ENCODE results near the gene FOXB2. TPM values are rescaled to one million over a fixed set of nuclear protein-coding genes. Genes with fewer than 3 reads are reported as not detected.

FOXB2 gene
- total and polyA plus RNA-seq, 2 of the 8 experiments (the other 6 are each of a cell fraction or from before 2014, with no cell fraction given): 0.15 to 0.22 TPM

GRCh38 chr9:77014597-77015263 lies 4.7 kb upstream of the FOXB2 start:
- CTCF ChIA-PET (ENCODE audit: partially characterized antibody): interaction anchor here (0.6 to 3.9 kb wide), 18 partner anchors 10 to 296 kb away, joined by 3 to 34 read pairs (median 4); no protein-coding TSS in a partner anchor
- Histone ChIP-seq H4K5ac (ENCODE audit: insufficient read length, low read depth, low read length) (no peak overlapping the region), H2BK5ac (ENCODE audit: low read depth, low read length) (no peak overlapping the region; the same call in 1 of the 2 replicates), H3K27ac (ENCODE audit: low read depth, low read length) (no peak overlapping the region), H3K4me3 (ENCODE audit: extremely low read depth in 1 of 4, insufficient read depth in 2 of 4, low read depth in 3 of 4, low read length in 4 of 4) (peak overlapping the region; percentile 1 to 65 (median 35); a peak in 7 of 8 replicates), H2AFZ (ENCODE audit: low read length) (no peak overlapping the region), H3K27me3 (replicated peaks in 1 of 4; ENCODE audit: control insufficient read depth in 3 of 4, extremely low read depth in 1 of 4, insufficient read depth in 3 of 4, low read length in 3 of 4) (peaks cover 70 to 96% (median 89%) of the 10 kb centered on the region in 4 experiments), H3K79me1 (ENCODE audit: low read depth, low read length) (no peaks in the 10 kb centered on the region), H3K9ac (replicated peaks in 1 of 4; ENCODE audit: extremely low read depth in 1 of 4, low read depth in 3 of 4, low read length in 3 of 4) (no peak overlapping the region), H3K4me2 (ENCODE audit: insufficient read depth in 1 of 2, low read depth in 2 of 2, low read length in 2 of 2) (peak overlapping the region; percentile 90 to 94), H2BK12ac (ENCODE audit: low read depth, low read length) (peak overlapping the region; percentile 62), H2BK120ac (replicated peaks; ENCODE audit: low read depth, low read length) (no peak overlapping the region), H4K91ac (replicated peaks; ENCODE audit: insufficient read length, low read length) (no peak overlapping the region), H3K14ac (ENCODE audit: insufficient read length) (no peak overlapping the region), H2BK20ac (ENCODE audit: low read length) (peak overlapping the region; percentile 57; the same call in 1 of the 2 replicates), H2AK5ac (ENCODE audit: low read depth, low read length) (no peak overlapping the region; the same call in 1 of the 2 replicates), H3K36me3 (ENCODE audit: control insufficient read depth in 2 of 4, insufficient read depth in 4 of 4, low read length in 3 of 4) (no peaks in the 10 kb centered on the region; a peak in 1 of 8 replicates), H3K23me2 (ENCODE audit: low read depth, low read length) (peaks cover 37% of the 10 kb centered on the region), H3K18ac (ENCODE audit: extremely low read depth, low read length) (0 out of 2 replicates have a peak overlapping the region, but pooled peaks have one; percentile 21), H3K4ac (replicated peaks; ENCODE audit: insufficient read length, low read depth, low read length) (no peak overlapping the region), H3K23ac (ENCODE audit: insufficient read length) (no peak overlapping the region), H3K56ac (replicated peaks; ENCODE audit: insufficient read length, low read depth, low read length) (no peak overlapping the region), H2BK15ac (ENCODE audit: low read length) (peak overlapping the region; percentile 88; the same call in 1 of the 2 replicates), H3K79me2 (ENCODE audit: control insufficient read depth in 1 of 2, insufficient read depth in 2 of 2, low read length in 2 of 2) (no peaks in the 10 kb centered on the region), H4K20me1 (replicated peaks in 1 of 2; ENCODE audit: control insufficient read depth in 1 of 2, insufficient read depth in 2 of 2, low read length in 2 of 2) (peaks cover 2 to 3% of the 10 kb centered on the region in 2 experiments), H3K4me1 (replicated peaks in 1 of 4; ENCODE audit: control insufficient read depth in 3 of 4, insufficient read depth in 4 of 4, low read length in 3 of 4) (peaks cover 15 to 48% (median 33%) of the 10 kb centered on the region in 4 experiments), H4K8ac (ENCODE audit: extremely low read depth, insufficient read depth, low read length) (peak overlapping the region; percentile 22; the same call in 1 of the 2 replicates), H3K9me3 (ENCODE audit: insufficient read depth in 2 of 2, low read depth in 1 of 2, low read length in 1 of 2) (no peaks in the 10 kb centered on the region)
- FAIRE-seq: no peak
- POLR2A ChIA-PET (ENCODE audit: partially characterized antibody): interaction anchor here (1.5 to 2.5 kb wide), 2 partner anchors 9 to 1282 kb away, joined by 5 to 8 read pairs; partner anchors contain the start of gene PSAT1
- peak in 1 of 2 experiments; percentile 74 for DNase-seq (ENCODE audit: low read depth in 1 of 2, low spot score in 2 of 2)
- 1% methylated on average over 38 of the region's 38 CpGs; no CpG with 5 or more reads in 1 of the 2 experiments for WGBS, 2 experiments (ENCODE audit: extremely low coverage in 1 of 2, insufficient coverage in 1 of 2, insufficient read length in 1 of 2, insufficient replicate concordance in 2 of 2, low coverage in 1 of 2, low lambda C conversion rate in 2 of 2, missing lambda C conversion rate in 1 of 2)
- TF ChIP-seq CTCF (IDR thresholded peaks at IDR 0.05; ENCODE audit: control extremely low read depth in 1 of 3, insufficient read depth in 1 of 3, low read depth in 1 of 3, low read length in 3 of 3): peak in 2 of 3 experiments; percentile 36 to 59; a peak in 3 of 4 replicates

Data from H1 (cell line).